Right ventricle myocardium inferior (tissue), 1 donor: ENCODE data around the gene KCNJ9. TPM values are rescaled to one million over a fixed set of nuclear protein-coding genes. Genes with fewer than 3 reads are reported as not detected.
"Not testable (repeated sequence)": the region's sequence is repeated elsewhere in the genome, so short reads cannot be mapped to it uniquely, and the experiment has no call there.

ENCODE experiments used
- ATAC-seq: fragments of 200-7000 bp; cut with Tn5 transposase; one replicate; pipeline ENCODE4 v1.9.1; 2020; ENCODE audit warnings: mild to moderate bottlenecking, moderate library complexity
- DNase-seq: peaks from one replicate; pipeline ENCODE4 v3.0.0; 2021; ENCODE audit errors: missing footprints
- intact Hi-C: fragments of 100-400 bp; cut with DNase I; formaldehyde crosslinking; loops from one replicate; pipeline ENCODE4 v1.11.0; 2022
- total RNA-seq: library from RNA; stranded (reverse); fragmentation: NEBNext Ultra II Directional; extraction: Animal tissue kit (Norgen Biotek cat#: 25700); gene quantifications from one replicate; pipeline ENCODE4 v1.2.1, GENCODE V29; 2021
- donor health status: DM: no; HTN: yes; CAD: no; lungs with severe emphysema.

KCNJ9 gene
- total RNA-seq, 1 donor from 2014 or later: not detected

DNA sequence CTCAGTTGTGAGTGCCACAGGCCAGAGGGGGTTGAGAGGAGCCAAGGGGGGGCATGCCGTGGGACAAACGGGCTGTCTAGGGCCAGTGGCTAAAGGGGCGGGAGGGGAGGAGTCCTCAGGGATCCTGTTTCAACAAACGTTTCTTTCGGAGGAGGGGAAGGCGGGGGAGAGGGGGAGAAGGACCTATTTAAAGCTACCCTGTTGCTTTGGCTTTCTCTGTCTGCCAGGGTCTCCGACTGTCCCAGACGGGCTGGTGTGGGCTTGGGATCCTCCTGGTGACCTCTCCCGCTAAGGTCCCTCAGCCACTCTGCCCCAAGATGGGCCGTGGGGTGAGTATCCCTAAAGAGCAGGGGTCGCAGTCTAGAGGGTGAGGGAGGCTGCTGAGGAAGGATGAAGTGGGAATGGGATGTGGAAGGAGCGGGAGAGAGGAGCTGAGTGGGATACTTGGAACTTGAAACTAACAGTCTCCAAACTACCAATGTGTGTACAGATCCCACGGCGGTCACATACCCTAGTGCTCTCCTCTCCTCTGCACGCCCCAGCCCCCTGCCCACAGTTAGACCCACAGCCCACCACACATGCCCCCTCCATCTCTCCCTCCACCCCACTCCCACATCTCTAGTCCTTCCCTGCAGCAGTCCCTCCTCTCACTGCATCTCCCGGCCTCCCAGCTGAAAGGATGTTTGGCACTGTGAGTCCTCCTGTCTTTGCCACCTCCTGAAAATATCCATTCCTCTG is 34.4 kb downstream of the KCNJ9 start, which contains the start of gene ATP1A2:
ATP1A2 (plus strand) TSS at position 215 of the 738 bp plus-strand sequence; CDS start at position 318, 103 bp downstream.
- ATAC-seq (peak; percentile 72), DNase-seq (no peak)
- intact Hi-C loops: loop anchor here (1.0 to 5.0 kb wide), 3 partner anchors 17 to 92 kb away; partner anchors contain the start of gene PEA15

DNA sequence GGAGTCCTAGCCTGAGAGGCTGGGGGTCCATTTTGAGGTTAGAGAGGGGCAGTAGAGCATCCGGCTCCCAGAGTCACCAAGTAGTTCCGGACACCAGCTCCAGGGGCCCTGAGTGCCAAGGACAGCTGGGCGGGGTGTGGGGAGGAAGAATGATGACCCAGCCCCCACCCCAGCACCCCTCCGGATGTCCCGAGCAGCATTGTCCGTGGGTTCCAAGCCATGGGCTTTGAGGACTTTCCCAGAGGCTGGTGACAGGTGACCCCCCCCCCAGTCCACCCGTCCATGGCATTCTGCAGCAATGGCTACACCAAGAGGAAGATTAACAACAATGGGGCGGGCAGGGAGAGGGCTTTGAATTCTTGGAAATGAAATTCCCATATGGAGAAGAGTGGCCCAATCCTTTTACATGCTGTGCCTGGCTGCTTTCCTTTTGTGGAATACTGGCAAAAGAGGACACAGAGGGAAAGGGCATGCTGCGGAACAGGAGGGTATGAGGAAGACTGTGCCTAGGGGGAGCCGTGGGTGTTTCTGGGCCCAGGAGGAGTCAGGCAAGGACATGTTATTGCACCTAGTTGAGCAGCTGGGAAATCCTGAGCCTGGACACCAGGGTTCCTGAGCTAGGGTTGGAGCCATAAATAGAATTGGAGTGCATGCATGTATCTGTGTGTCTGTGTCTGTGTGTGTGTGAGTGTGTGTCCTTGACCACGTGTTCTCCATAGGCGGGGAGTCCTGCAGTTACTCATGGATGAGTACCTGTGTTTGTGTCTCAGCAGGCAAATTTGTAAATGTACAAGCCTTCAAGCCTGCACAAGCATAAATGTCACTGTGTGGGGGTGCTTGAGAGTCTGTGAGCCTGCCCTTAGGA is 35.2 kb downstream of the KCNJ9 start:
- DNase-seq (no peak), ATAC-seq (peak; percentile 29)
- intact Hi-C loops: loop anchor here (1.0 to 5.0 kb wide), 3 partner anchors 16 to 91 kb away; partner anchors contain the start of gene PEA15

DNA sequence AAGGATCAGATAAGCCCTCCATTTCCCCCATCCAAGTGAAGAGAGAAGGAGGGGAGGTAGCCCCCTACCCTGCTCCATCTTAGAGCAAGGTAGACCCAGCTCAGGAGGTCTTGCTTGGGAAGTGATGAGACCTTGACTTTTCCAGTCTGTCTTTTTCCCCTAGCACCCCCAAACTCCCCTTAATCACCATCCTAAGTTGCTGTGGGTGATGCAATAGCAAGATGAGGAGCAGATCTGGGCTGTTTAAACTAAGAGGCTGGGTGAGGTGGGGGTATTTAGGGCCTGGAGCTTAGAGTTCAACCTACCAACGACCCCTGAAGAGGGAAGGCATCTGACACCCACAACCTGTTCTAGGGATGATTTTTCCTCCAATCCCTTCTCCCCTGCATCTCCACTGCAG is 36.0 kb downstream of the KCNJ9 start:
- intact Hi-C loops: loop anchor here (5.0 kb wide), 2 partner anchors 45 to 90 kb away; partner anchors contain the start of gene PEA15
- no peak for DNase-seq
- ATAC-seq: no peak

DNA sequence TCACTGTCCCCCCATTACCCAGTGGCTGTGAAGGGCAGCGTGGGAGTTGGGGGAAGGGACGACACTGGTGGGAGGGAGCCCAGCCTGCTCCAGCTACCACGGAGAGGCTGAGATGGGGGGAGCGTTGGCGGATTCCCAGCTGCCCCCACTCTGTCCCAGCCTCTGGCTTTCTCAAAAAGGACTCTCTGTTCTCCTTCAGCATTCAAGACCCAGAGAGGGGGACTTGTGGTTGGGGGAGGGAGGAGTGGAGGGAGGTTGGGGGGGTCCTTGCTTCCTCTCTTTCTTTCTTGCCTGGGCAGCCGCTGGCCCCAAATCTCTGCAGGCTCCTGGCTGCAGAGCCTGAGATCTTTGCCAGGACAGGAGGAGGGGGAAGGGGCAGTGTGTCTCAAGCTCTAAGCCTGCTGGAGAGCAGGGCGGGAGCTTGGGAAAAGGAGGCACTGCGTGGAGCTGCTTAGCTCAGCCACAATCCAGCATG is 36.4 kb downstream of the KCNJ9 start:
- ATAC-seq (peak; percentile 71), DNase-seq (no peak)
- intact Hi-C loops: loop anchor here (5.0 kb wide), 2 partner anchors 45 to 90 kb away; partner anchors contain the start of gene PEA15

DNA sequence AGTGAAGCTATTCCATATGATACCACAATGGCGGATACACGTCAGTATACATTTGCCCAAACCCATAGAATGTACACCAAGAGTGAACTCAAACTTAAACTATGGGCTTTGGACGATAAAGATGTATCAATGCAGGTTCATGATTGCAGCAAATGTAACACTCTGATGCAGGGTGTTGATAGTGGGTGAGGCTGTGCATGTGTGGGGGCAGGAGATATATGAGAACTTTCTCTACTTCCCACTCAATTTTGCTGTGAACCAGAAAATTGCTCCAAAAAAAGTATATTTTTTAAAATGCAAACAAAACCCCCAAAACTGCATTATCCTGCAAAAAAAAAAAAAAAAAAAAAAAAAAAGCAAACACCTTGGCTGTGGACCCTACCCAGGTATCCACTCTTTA is 37.6 kb downstream of the KCNJ9 start:
- ATAC-seq (no peak), DNase-seq (no peak)
- intact Hi-C loops: loop anchor here (5.0 kb wide), 2 partner anchors 43 to 88 kb away; partner anchors contain the start of gene PEA15

DNA sequence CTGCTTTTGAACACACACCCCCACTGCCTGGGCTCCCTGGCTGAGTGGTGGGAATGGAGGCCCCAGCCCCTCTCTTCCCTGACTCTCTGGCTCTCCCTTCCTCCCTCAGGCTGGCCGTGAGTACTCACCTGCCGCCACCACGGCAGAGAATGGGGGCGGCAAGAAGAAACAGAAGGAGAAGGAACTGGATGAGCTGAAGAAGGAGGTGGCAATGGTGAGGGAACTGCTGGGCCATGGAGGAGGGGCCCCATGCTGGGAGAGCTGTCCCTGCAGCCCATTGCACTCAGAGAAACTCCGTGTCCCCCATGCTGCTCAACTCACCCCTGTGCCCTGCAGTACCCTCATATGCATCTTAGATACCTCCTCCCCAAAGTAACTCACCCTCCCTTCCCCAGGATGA is 39.5 kb downstream of the KCNJ9 start:
- intact Hi-C loops: no loop called here
- DNase-seq (no peak), ATAC-seq (no peak)

DNA sequence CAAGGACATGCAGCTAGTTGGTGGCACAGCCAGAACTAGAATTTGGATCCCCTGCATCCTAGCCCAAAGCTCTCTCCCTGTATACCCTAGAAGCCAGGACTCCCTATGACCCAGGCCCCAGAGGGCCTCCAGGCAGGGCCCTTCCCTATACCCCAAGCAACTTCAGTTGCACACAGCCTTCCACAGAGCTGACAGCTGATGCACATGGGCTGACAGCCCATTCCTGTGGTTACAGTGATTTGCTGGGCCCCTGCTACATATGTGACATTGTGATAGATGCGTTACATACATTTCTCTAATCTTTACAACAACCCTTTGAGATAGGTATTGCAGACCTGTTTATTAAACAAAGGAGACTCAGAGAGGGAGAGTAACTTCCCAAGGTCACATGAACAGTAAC is 40.0 kb downstream of the KCNJ9 start:
- no peak for ATAC-seq
- intact Hi-C loops: no loop called here
- no peak for DNase-seq

DNA sequence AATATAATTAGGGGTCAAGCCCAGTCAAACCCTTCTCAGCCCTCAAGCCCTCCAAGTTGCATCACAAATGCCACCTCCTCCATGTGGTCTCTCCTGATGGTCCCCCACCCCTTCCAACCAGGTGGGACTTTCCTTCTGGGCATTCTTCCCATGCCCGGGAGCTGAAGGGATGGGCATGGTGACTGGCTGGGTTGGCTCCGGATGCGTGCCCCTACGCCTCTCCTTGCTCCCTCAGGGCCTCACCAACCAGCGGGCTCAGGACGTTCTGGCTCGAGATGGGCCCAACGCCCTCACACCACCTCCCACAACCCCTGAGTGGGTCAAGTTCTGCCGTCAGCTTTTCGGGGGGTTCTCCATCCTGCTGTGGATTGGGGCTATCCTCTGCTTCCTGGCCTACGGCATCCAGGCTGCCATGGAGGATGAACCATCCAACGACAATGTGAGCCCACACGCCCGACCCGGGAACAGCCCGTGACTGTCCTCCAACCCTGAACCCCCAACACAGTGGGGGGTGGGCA is 41.7 kb downstream of the KCNJ9 start:
- intact Hi-C loops: no loop called here
- no peak for ATAC-seq
- DNase-seq: no peak

DNA sequence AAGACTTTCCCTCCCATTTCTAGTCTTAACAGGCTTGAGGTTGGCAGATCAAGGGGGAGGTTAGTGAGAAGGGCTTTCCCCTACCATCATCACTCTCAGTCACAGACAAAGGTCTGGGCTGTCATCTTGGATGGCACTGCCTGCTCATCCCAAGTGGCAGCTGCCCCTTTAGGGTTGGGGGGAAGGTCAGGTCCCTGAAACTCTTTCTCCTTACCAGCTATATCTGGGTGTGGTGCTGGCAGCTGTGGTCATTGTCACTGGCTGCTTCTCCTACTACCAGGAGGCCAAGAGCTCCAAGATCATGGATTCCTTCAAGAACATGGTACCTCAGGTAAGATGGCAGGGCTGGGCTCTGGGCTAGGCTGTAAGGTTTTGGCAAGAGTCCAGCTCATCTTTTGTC is 42.4 kb downstream of the KCNJ9 start:
- DNase-seq (no peak), ATAC-seq (no peak)
- intact Hi-C loops: no loop called here

DNA sequence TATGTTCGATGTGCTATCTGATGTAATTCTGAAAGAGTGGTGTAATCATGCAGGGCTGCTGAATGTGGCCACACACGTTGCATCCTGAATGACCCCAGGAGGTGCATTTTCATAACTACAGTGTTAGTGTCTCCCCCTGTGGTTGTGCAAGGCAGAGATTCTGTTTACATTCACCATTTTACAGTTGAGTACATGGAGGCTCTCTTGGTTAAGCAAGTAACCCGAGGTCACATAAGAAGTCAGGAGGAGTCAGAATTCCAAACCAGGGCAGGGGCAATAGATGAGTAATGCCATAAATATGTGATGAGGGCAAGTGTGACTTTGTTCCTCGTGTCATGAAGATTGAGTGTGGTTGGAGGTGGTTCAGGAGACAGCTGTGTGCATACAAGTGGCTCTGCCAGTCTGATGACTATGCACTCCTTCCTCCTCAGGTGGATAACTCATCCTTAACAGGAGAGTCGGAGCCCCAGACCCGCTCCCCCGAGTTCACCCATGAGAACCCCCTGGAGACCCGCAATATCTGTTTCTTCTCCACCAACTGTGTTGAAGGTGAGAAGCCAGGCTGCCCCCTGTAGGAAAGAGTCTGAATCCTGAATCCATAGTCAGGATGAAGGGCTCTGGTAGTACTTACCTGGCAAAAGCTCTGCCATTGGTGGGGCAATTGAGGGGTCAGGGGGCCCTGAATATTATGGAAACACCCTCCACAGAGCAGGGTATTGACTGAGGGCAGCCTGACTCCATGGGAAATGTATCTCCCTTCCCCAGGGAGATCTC is 43.6 kb downstream of the KCNJ9 start:
- no peak for DNase-seq
- peak; percentile 62 for ATAC-seq
- intact Hi-C loops: no loop called here

DNA sequence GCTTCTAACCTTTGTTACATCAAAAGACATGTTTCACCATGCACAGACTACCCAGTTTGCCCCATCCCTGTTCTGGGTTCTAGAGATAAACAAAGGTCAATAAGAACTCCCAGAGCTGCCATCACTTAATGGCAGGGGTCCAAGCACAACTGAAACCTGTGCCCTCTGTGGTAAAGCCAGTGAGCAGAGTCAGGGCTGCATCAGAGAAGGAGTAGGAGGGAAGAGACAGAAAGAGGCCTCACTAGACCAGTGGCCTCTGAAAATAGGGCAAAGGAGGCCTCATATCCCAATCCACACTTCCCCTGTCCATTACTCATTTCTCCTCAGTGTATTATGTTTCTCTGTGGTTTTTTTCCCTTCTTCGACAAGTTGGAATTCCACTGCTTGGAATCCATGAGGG is 44.4 kb downstream of the KCNJ9 start:
- intact Hi-C loops: no loop called here
- ATAC-seq (no peak), DNase-seq (no peak)

DNA sequence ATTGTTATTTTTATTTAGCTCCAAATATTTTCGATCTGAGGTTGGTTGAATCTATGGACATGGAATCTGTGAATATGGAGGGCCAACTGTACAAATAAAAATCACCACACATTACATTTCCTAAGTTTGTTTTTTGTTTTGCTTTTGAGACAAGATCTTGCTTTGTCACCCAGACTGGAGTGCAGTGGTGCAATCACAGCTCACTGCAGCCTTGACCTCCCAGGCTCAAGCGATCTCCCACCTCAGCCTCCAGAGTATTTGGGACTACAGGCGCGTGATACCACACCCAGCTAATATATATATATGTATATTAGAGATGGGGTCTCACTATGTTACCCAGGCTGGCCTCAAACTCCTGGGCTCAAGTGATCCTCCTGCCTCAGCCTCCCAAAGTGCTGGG is 45.0 kb downstream of the KCNJ9 start:
- DNase-seq, ATAC-seq, intact Hi-C loops: not testable (repeated sequence)

DNA sequence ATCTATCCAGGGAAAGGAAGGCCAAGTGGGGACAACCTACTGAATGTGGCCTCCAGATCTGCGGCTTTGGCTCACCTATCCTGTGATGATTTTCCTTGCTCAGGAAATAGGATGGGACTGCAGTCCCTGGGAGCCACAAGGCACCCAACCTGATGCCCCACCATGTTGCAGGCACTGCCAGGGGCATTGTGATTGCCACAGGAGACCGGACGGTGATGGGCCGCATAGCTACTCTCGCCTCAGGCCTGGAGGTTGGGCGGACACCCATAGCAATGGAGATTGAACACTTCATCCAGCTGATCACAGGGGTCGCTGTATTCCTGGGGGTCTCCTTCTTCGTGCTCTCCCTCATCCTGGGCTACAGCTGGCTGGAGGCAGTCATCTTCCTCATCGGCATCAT is 46.0 kb downstream of the KCNJ9 start:
- ATAC-seq (no peak), DNase-seq (no peak)
- intact Hi-C loops: no loop called here

DNA sequence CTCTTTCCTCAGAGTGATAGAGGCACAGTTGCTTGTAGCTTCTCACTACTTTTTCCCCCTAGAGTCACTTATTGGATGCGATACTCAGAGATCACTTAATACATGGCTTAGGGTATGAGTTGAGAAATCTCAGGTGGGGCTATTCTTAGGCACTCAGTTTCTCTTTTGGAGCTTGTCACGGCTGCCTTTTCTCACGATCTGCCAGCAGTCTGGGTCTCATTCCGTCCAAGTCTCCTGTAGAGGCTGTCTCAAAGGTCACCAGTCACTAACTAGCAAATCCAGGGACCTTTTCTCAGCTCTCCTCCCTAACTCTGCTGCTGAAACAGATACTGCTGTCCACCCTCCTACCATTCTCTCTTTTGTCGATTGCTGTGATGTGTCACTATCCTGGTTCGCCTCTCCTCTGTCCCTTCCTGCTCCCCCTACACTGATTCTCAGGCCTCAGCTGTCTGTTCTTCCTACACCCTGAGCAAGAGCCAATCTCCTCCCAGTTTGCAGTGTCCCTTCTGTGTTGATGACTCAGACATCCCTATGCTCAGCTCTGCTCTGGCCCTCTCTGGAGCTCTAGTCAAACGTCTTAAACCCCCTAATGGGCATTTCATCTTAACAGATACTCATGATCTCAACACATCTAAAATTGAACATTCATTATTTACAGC is 46.7 kb downstream of the KCNJ9 start:
- no peak for ATAC-seq
- no peak for DNase-seq
- intact Hi-C loops: no loop called here

DNA sequence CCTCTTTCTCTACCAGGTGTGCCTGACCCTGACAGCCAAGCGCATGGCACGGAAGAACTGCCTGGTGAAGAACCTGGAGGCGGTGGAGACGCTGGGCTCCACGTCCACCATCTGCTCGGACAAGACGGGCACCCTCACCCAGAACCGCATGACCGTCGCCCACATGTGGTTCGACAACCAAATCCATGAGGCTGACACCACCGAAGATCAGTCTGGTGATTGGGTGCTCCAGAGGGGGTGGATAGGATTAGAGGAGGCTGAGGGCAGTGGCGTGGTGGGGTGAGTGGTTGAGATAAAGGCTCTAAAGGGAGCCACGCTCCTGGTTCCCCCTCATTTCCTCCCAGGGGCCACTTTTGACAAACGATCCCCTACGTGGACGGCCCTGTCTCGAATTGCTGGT is 47.3 kb downstream of the KCNJ9 start:
- intact Hi-C loops: no loop called here
- ATAC-seq (no peak), DNase-seq (no peak)

DNA sequence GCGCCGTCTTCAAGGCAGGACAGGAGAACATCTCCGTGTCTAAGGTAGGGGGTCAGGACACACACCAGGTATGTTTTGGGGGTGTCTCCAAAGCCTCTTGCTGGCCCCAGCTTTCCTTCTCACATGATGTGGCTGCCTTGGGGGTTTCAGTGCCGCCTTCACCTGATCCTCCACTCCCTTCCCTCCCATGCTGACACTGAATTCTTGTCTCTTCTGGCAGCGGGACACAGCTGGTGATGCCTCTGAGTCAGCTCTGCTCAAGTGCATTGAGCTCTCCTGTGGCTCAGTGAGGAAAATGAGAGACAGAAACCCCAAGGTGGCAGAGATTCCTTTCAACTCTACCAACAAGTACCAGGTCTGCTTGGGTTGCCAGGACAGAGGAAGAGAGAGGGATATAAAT is 47.7 kb downstream of the KCNJ9 start:
- no peak for ATAC-seq
- no peak for DNase-seq

DNA sequence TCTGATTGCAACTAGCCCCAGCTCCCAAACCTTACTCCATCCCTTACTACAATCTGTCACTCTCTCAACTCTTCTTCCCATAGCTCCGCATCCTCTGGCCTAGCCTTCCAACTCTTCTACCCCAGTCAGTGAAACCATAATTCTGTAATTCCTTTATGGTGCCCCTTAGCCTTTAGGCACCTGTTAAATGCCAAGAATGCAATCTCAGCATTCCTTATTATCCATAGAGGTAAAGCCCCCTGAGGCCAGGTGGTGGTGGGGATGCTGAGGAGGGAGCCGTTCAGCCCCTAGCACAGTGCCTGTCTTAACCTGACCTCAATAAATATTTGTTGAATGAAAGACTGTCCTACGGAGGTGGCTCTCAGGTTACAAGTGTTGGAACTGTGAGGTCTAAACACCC is 48.2 kb downstream of the KCNJ9 start:
- no peak for DNase-seq
- no peak for ATAC-seq
- intact Hi-C loops: no loop called here

More for the DNA sequence above, 47.7 kb downstream of the KCNJ9 start:
- intact Hi-C loops: no loop called here

DNA sequence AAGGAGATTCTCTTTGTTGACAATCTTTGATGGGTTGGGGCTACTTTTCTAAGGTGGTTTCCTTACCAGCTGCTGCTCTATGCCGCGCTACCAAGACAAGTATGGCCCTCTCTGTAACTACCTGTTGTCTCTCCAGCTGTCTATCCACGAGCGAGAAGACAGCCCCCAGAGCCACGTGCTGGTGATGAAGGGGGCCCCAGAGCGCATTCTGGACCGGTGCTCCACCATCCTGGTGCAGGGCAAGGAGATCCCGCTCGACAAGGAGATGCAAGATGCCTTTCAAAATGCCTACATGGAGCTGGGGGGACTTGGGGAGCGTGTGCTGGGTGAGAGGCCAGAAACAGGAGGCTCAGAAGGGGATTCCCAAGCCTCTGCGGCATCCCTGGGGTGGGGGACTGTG is 48.6 kb downstream of the KCNJ9 start:
- intact Hi-C loops: no loop called here
- ATAC-seq (no peak), DNase-seq (no peak)
